ENCODE data around the gene OSBPL10. TPM values are rescaled to one million over a fixed set of nuclear protein-coding genes. Genes with fewer than 3 reads are reported as not detected.

The OSBPL10 gene
- total RNA-seq, 1 donor from 2014 or later, result 20.1 TPM

DNA sequence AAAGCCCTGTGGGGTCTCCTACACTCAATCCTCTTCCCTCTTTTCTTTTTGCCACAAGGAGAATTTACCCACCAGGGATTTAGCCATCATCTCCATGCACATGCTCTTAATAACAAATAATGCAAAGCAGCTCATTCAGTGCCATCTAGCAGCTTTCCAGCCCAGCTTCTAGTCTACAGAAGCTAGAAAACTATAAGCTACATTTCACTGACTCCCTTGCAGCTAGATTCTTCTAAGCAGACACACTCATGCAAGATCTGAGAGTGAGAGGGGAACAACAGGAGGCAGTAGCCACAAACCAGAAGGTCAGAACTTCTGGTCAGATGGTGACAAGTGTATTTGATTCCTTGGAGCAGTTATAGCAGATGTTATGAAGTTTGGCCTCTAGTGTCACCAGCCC lies 25.5 kb downstream of the OSBPL10 start:
- H3K36me3 ChIP-seq (ENCODE audit: control insufficient read depth, insufficient read depth, low read length), result no peaks in the 10 kb centered on the region

GRCh38 chr3:31953636-31954035 lies 27.4 kb downstream of the OSBPL10 start:
- H3K4me3 ChIP-seq (ENCODE audit: low read depth, low read length), result no peak overlapping the region
- H3K27me3 ChIP-seq (ENCODE audit: control insufficient read depth, insufficient read depth, low read length), result no peaks in the 10 kb centered on the region
- no peak for TF ChIP-seq CTCF (IDR thresholded peaks at IDR 0.05; ENCODE audit: insufficient read depth, low read length, poor library complexity, severe bottlenecking)
- no peaks in the 10 kb centered on the region for H3K36me3 ChIP-seq (ENCODE audit: control insufficient read depth, insufficient read depth, low read length)
- no peak for DNase-seq (ENCODE audit: low read depth)

More for the DNA sequence above, 25.5 kb downstream of the OSBPL10 start:
- TF ChIP-seq CTCF (IDR thresholded peaks at IDR 0.05; ENCODE audit: insufficient read depth, low read length, poor library complexity, severe bottlenecking), result no peak
- Histone ChIP-seq H3K27me3 (ENCODE audit: control insufficient read depth, insufficient read depth, low read length) (no peaks in the 10 kb centered on the region), H3K4me3 (ENCODE audit: low read depth, low read length) (no peak overlapping the region)
- no peak for DNase-seq (ENCODE audit: low read depth)

GRCh38 chr3:31953091-31953490 lies 28.0 kb downstream of the OSBPL10 start:
- no peaks in the 10 kb centered on the region for H3K27me3 ChIP-seq (ENCODE audit: control insufficient read depth, insufficient read depth, low read length)
- H3K36me3 ChIP-seq (ENCODE audit: control insufficient read depth, insufficient read depth, low read length), result no peaks in the 10 kb centered on the region
- DNase-seq (ENCODE audit: low read depth), result no peak
- TF ChIP-seq CTCF (IDR thresholded peaks at IDR 0.05; ENCODE audit: insufficient read depth, low read length, poor library complexity, severe bottlenecking), result no peak
- no peak overlapping the region for H3K4me3 ChIP-seq (ENCODE audit: low read depth, low read length)

DNA sequence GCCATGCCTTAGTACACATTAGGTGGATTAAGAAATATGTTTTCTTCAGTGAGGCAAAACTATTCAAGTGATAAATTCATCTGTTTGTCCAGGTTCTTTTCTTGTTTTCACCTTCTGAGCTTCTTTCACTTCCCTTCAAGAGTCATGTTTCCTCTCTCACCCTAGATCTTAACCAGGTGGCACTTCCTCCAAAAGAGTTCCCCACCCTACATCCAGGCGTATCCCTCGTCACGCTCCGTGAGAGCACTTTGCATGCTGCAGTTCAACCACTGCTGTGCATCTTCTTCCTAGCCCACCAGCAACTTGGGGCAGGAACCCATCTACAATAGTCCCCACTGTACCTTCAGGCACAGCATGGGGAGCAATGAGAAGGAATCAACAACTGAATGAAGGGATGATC lies 28.9 kb downstream of the OSBPL10 start:
- H3K4me3 ChIP-seq (ENCODE audit: low read depth, low read length), result no peak overlapping the region
- TF ChIP-seq CTCF (IDR thresholded peaks at IDR 0.05; ENCODE audit: insufficient read depth, low read length, poor library complexity, severe bottlenecking), result no peak
- no peaks in the 10 kb centered on the region for H3K36me3 ChIP-seq (ENCODE audit: control insufficient read depth, insufficient read depth, low read length)
- H3K27me3 ChIP-seq (ENCODE audit: control insufficient read depth, insufficient read depth, low read length), result no peaks in the 10 kb centered on the region
- no peak for DNase-seq (ENCODE audit: low read depth)

DNA sequence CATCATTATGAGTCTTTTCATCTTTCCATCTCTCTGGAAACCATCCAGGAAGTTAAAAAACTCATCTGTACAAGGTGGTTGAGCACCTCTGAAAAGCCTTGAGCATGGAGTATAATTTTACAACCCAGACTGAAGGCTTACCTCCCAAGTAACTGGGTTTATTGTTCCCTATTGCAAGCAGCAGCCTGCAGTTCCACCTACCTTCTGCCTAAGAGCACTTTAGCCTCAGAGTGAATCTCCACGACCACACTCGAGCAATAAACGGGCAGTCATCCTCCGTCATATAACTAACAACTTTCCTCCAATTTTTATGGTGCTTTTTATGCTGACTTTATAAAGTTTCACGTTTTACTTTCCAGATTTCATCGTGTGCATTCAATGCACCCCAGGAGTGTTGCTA lies 32.8 kb downstream of the OSBPL10 start:
- no peak for DNase-seq (ENCODE audit: low read depth)
- TF ChIP-seq CTCF (IDR thresholded peaks at IDR 0.05; ENCODE audit: insufficient read depth, low read length, poor library complexity, severe bottlenecking), result no peak
- Histone ChIP-seq H3K27me3 (ENCODE audit: control insufficient read depth, insufficient read depth, low read length) (no peaks in the 10 kb centered on the region), H3K36me3 (ENCODE audit: control insufficient read depth, insufficient read depth, low read length) (no peaks in the 10 kb centered on the region), H3K4me3 (ENCODE audit: low read depth, low read length) (no peak overlapping the region)

- Histone ChIP-seq H3K36me3 (ENCODE audit: control insufficient read depth, insufficient read depth, low read length) (no peaks in the 10 kb centered on the region), H3K27me3 (ENCODE audit: control insufficient read depth, insufficient read depth, low read length) (no peaks in the 10 kb centered on the region), H3K4me3 (ENCODE audit: low read depth, low read length) (no peak overlapping the region)
- DNase-seq (ENCODE audit: low read depth), result no peak
- no peak for TF ChIP-seq CTCF (IDR thresholded peaks at IDR 0.05; ENCODE audit: insufficient read depth, low read length, poor library complexity, severe bottlenecking)
Measured at GRCh38 chr3:31947671-31948091, 33.4 kb downstream of the OSBPL10 start.

Data from kidney epithelial cell (primary cell).